HS-27A (cell line): ENCODE data around the gene IRF2BP1.
A peak's percentile ranks its signal among the peaks of the same experiment; 100 is the strongest.

Experiments
- DNase-seq: peaks from one replicate; pipeline ENCODE4 v3.0.0-alpha.2; 2012; ENCODE audit warnings: low read depth, missing footprints

Gene IRF2BP1

GRCh38 chr19:45885556-45886426, at the start of gene IRF2BP1:
TSS of gene IRF2BP1 (minus strand) at chr19:45886141. CDS start at chr19:45885774, 367 bp downstream.
- DNase-seq, result peak; percentile 72

GRCh38 chr19:45935267-45935666, 49.3 kb upstream of the IRF2BP1 start:
- DNase-seq, result no peak

GRCh38 chr19:45934551-45935230, 48.8 kb upstream of the IRF2BP1 start:
- no peak for DNase-seq

GRCh38 chr19:45933759-45934158, 47.8 kb upstream of the IRF2BP1 start:
- no peak for DNase-seq

- DNase-seq, result no peak
Measured at GRCh38 chr19:45931055-45931454, 45.1 kb upstream of the IRF2BP1 start.

GRCh38 chr19:45929247-45929646, 43.3 kb upstream of the IRF2BP1 start:
- no peak for DNase-seq

GRCh38 chr19:45927565-45928261, 41.8 kb upstream of the IRF2BP1 start:
- DNase-seq, result peak; percentile 82

GRCh38 chr19:45924891-45925447, 39.0 kb upstream of the IRF2BP1 start:
- no peak for DNase-seq

- DNase-seq, result no peak
Measured at GRCh38 chr19:45922281-45922680, 36.3 kb upstream of the IRF2BP1 start.

- no peak for DNase-seq
Measured at GRCh38 chr19:45920458-45920857, 34.5 kb upstream of the IRF2BP1 start.

- no peak for DNase-seq
Measured at GRCh38 chr19:45919678-45920077, 33.7 kb upstream of the IRF2BP1 start.

GRCh38 chr19:45918721-45919120, 32.8 kb upstream of the IRF2BP1 start:
- DNase-seq, result no peak

GRCh38 chr19:45917421-45918091, 31.6 kb upstream of the IRF2BP1 start:
- DNase-seq, result no peak

- no peak for DNase-seq
Measured at GRCh38 chr19:45913874-45914830, 28.2 kb upstream of the IRF2BP1 start, which contains the start of gene NANOS2. TSS of gene NANOS2 (minus strand) at chr19:45914778. CDS start at chr19:45914693, 85 bp downstream.

- no peak for DNase-seq
Measured at GRCh38 chr19:45911291-45911690, 25.4 kb upstream of the IRF2BP1 start.

GRCh38 chr19:45908956-45909355, 23.0 kb upstream of the IRF2BP1 start:
- DNase-seq, result no peak

- DNase-seq, result no peak
Measured at GRCh38 chr19:45906221-45906620, 20.3 kb upstream of the IRF2BP1 start.

GRCh38 chr19:45905011-45905410, 19.1 kb upstream of the IRF2BP1 start:
- no peak for DNase-seq

- peak; percentile 99 for DNase-seq
Measured at GRCh38 chr19:45902651-45903625, 17.0 kb upstream of the IRF2BP1 start.
